Measurements from ENCODE around the gene RAC3.

RAC3 gene

DNA sequence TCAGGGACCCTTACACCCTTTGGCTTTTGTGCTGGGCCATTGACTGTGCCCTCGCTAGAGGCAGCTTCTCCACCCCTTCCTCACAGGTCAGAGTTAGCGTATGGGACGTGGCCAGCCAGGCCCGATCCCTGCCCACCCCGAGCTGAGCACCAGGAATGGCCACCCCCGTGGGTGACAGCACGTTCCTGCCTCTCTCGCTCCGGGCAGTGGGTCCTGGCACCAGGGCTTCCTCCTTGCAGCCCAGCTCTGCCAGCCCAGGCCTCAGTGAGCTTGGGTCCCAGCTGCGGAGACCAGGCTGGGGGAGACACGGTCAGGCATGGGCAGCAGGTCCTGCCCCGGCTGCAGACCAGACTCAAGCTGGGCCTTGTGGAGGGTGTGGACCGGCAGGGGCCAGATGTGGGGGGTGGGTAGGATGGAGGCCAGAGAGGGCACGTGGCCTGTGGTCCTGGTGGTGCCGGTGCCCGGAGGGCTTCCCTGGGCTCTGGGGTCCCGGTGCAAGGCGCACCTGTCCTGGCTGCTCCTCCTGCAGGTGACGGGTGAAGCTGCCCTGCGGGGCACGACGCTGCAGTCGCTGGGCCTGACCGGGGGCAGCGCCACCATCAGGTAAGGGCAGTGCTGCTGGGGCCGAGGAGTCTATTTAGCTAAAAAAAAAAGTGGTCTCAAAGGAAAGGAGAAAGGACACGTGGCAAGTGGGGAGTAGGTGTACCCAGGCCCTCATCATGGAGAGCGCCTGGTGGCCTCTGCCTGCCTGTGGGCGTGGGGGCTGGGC, 35.8 kb upstream of the RAC3 start:
- no peaks in the 10 kb centered on the region for H3K27me3 ChIP-seq (ENCODE audit: low read depth)
- H3K4me3 ChIP-seq: no peak overlapping the region
- H3K9me3 ChIP-seq: no peaks in the 10 kb centered on the region
- in situ Hi-C loops (cut with MboI; ENCODE audit: low sequenced_read_pairs): no loop called here
- no peaks in the 10 kb centered on the region for H3K36me3 ChIP-seq (replicated peaks)
- H3K4me1 ChIP-seq: no peaks in the 10 kb centered on the region
- no peak for DNase-seq (ENCODE audit: low spot score in 2 of 2)

GRCh38 chr17:81996232-81996756, 35.2 kb upstream of the RAC3 start:
- H3K9me3 ChIP-seq: no peaks in the 10 kb centered on the region
- in situ Hi-C loops (cut with MboI; ENCODE audit: low sequenced_read_pairs): no loop called here
- no peaks in the 10 kb centered on the region for H3K36me3 ChIP-seq (replicated peaks)
- no peak for DNase-seq (ENCODE audit: low spot score in 2 of 2)
- no peaks in the 10 kb centered on the region for H3K27me3 ChIP-seq (ENCODE audit: low read depth)
- no peaks in the 10 kb centered on the region for H3K4me1 ChIP-seq
- no peak overlapping the region for H3K4me3 ChIP-seq

- H3K36me3 ChIP-seq (replicated peaks): no peaks in the 10 kb centered on the region
- no peak overlapping the region for H3K4me3 ChIP-seq
- H3K4me1 ChIP-seq: no peaks in the 10 kb centered on the region
- H3K9me3 ChIP-seq: no peaks in the 10 kb centered on the region
- no peak for DNase-seq (ENCODE audit: low spot score in 2 of 2)
- H3K27me3 ChIP-seq (ENCODE audit: low read depth): no peaks in the 10 kb centered on the region
- in situ Hi-C loops (cut with MboI; ENCODE audit: low sequenced_read_pairs): no loop called here
Measured at GRCh38 chr17:81996757-81997441, 34.6 kb upstream of the RAC3 start.

DNA sequence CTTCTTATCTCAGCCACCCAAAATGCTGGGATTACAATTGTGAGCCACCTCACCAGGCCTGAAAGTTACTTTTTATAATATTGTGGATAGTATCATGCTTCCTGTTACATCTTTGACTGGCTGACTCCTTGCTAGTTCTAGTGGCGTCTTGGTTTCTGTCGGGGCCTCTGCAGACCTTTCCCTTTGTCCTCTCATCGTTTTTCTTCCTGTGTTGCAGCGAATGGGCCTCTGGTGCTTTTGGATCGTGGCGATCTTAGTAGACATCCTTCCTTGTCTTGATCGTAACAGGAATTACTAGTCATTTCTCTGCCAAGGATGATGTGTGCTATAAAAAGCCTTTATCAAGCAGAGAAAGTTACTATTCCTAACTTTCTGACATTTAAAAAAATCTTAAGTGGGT, 33.3 kb upstream of the RAC3 start:
- H3K4me3 ChIP-seq: no peak overlapping the region
- in situ Hi-C loops (cut with MboI; ENCODE audit: low sequenced_read_pairs): no loop called here
- no peaks in the 10 kb centered on the region for H3K27me3 ChIP-seq (ENCODE audit: low read depth)
- no peak for DNase-seq (ENCODE audit: low spot score in 2 of 2)
- no peaks in the 10 kb centered on the region for H3K4me1 ChIP-seq
- H3K9me3 ChIP-seq: no peaks in the 10 kb centered on the region
- no peaks in the 10 kb centered on the region for H3K36me3 ChIP-seq (replicated peaks)

DNA sequence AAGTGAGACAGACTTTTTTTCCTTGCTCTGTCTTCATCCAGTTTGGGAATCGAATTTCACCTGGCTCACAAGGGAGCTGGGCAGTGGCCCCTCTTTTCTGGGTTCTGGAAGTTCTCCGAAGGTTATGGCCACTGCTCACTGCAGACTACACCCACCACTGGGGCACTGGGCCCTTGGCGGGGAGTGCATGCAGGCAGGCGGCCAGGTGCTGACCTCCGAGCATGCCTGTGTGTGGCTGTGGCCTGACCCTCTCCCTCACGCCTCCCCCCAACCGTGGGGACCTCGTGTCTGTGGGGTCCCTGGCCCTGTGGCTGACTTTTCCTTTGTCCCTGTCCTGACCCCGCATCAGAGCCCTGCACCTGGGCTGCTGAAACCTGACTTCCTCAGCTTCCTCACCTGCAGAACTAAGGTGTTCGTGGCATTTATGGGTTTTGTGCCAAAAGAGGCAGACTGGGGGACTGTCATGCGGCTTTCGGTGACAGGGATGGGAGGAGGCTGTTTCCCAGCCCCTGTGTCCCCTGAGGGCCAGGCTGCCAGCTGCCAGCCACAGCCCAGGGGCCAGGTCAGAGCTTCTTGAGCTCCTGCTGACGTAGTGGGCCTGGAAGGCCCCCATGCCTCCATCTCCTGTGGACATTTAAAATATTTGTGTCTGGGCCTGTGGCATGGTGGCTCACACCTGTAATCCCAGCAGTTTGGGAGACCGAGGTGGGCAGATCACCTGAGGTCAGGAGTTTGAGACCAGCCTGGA, 32.6 kb upstream of the RAC3 start:
- in situ Hi-C loops (cut with MboI; ENCODE audit: low sequenced_read_pairs): no loop called here
- no peak overlapping the region for H3K4me3 ChIP-seq
- DNase-seq (ENCODE audit: low spot score in 2 of 2): no peak

GRCh38 chr17:81999587-81999975, 31.9 kb upstream of the RAC3 start:
- Histone ChIP-seq H3K9me3 (no peaks in the 10 kb centered on the region), H3K36me3 (replicated peaks) (no peaks in the 10 kb centered on the region), H3K27me3 (ENCODE audit: low read depth) (no peaks in the 10 kb centered on the region), H3K4me1 (no peaks in the 10 kb centered on the region), H3K4me3 (no peak overlapping the region)
- in situ Hi-C loops (cut with MboI; ENCODE audit: low sequenced_read_pairs): no loop called here
- DNase-seq (ENCODE audit: low spot score in 2 of 2): no peak

More for the DNA sequence above, 32.6 kb upstream of the RAC3 start:
- no peaks in the 10 kb centered on the region for H3K27me3 ChIP-seq (ENCODE audit: low read depth)
- no peaks in the 10 kb centered on the region for H3K4me1 ChIP-seq
- H3K9me3 ChIP-seq: no peaks in the 10 kb centered on the region
- H3K36me3 ChIP-seq (replicated peaks): no peaks in the 10 kb centered on the region

DNA sequence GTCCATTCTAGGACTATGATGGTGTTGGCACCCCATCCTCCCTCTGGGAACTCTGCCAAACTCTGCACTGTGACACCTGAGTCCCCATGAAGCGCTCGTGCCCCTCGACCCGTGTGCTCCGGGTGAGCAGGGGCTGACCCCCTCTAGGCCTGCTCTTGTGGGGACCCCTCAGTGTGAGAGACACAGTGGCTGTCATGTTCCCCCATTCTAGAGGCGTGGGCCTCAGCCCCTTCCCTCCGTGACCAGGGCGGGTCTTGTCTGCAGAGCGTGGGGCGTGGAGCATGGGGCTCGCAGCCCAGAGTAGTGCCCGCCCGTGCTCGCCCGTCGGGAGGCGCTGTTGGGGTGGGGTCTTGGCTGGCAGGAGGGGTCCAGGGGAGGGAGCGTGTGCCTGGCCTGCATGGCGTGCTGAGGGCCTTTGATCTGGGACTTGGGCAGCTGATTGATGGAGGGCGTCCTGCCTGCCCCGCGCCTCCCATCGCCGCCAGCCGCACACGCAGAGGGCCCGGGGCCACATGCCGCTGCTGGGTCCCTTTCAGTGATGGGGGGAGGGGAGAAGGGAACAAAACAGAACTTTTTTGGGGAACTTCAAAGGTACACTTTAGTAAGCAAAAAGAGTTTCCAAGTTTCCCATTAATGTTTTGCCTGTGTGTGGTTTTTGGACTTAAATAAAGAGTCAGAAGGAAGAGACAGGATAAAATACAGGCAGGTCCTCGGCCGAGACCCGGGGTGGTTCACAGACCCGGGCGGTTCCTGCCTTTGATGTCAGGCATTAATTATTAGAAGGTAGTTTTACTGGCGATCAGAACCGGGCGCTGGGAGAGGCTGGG, 31.3 kb upstream of the RAC3 start:
- Histone ChIP-seq H3K27me3 (ENCODE audit: low read depth) (no peaks in the 10 kb centered on the region), H3K36me3 (replicated peaks) (no peaks in the 10 kb centered on the region), H3K9me3 (no peaks in the 10 kb centered on the region), H3K4me1 (no peaks in the 10 kb centered on the region), H3K4me3 (no peak overlapping the region)
- in situ Hi-C loops (cut with MboI; ENCODE audit: low sequenced_read_pairs): no loop called here
- DNase-seq (ENCODE audit: low spot score in 2 of 2): no peak

GRCh38 chr17:82000803-82001570, 30.5 kb upstream of the RAC3 start:
- in situ Hi-C loops (cut with MboI; ENCODE audit: low sequenced_read_pairs): no loop called here
- no peaks in the 10 kb centered on the region for H3K4me1 ChIP-seq
- H3K36me3 ChIP-seq (replicated peaks): no peaks in the 10 kb centered on the region
- H3K27me3 ChIP-seq (ENCODE audit: low read depth): no peaks in the 10 kb centered on the region
- no peak for DNase-seq (ENCODE audit: low spot score in 2 of 2)
- no peak overlapping the region for H3K4me3 ChIP-seq
- no peaks in the 10 kb centered on the region for H3K9me3 ChIP-seq

- Histone ChIP-seq H3K4me3 (no peak overlapping the region), H3K36me3 (replicated peaks) (no peaks in the 10 kb centered on the region), H3K9me3 (no peaks in the 10 kb centered on the region), H3K27me3 (ENCODE audit: low read depth) (no peaks in the 10 kb centered on the region), H3K4me1 (no peaks in the 10 kb centered on the region)
- in situ Hi-C loops (cut with MboI; ENCODE audit: low sequenced_read_pairs): no loop called here
- DNase-seq (ENCODE audit: low spot score in 2 of 2): no peak
Measured at GRCh38 chr17:82001571-82002056, 29.9 kb upstream of the RAC3 start.

DNA sequence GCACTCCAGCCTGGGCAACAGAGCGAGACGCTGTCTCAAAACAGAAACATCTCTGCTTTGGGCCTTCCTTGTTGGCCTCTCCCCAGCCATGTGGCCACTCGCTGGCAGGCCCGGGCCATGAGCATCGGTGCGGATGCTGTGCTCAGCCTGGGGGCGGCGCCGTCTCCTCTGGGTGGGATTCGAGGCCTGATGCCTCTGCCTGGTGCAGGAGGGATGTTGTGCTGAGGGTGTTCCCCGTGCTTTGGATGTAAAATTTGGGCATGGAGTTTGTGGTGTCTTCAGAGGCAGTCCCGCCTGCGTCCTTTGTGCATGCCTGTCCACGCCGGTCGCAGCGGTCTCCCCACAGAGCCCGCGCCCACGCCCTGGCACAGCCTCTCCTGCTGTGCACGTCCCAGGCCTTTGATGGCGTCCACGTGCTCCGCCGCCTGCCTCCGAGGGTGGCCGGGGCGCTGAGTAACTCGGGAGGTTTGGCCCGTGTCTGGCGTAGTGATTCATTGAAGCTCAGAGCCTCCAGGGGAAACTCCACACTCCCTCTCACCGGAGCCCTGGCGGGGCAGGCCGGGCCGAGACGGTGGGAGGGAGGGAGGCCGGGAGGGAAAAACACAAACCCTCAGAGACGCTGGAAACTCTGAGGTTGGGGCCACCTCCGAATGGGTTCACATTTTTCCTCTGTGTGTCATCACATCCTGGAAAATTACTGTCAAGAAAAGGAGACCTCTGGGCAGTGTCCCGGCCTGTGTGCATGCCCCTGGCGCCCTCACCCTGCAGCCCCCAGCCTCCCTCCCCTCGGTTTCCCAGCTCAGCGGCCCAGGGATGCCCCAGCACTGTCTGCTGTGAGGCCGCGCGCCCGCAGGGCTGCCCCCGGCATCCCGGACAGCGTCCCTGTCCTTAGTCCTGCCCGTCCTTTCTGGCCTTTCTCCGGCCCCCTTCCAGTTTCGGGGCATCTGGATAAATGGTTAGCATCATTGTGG, 27.8 kb upstream of the RAC3 start:
- no peak for DNase-seq (ENCODE audit: low spot score in 2 of 2)
- in situ Hi-C loops (cut with MboI; ENCODE audit: low sequenced_read_pairs): no loop called here
- H3K4me3 ChIP-seq: no peak overlapping the region
- no peaks in the 10 kb centered on the region for H3K9me3 ChIP-seq
- H3K36me3 ChIP-seq (replicated peaks): no peaks in the 10 kb centered on the region
- no peaks in the 10 kb centered on the region for H3K27me3 ChIP-seq (ENCODE audit: low read depth)
- H3K4me1 ChIP-seq: no peaks in the 10 kb centered on the region

DNA sequence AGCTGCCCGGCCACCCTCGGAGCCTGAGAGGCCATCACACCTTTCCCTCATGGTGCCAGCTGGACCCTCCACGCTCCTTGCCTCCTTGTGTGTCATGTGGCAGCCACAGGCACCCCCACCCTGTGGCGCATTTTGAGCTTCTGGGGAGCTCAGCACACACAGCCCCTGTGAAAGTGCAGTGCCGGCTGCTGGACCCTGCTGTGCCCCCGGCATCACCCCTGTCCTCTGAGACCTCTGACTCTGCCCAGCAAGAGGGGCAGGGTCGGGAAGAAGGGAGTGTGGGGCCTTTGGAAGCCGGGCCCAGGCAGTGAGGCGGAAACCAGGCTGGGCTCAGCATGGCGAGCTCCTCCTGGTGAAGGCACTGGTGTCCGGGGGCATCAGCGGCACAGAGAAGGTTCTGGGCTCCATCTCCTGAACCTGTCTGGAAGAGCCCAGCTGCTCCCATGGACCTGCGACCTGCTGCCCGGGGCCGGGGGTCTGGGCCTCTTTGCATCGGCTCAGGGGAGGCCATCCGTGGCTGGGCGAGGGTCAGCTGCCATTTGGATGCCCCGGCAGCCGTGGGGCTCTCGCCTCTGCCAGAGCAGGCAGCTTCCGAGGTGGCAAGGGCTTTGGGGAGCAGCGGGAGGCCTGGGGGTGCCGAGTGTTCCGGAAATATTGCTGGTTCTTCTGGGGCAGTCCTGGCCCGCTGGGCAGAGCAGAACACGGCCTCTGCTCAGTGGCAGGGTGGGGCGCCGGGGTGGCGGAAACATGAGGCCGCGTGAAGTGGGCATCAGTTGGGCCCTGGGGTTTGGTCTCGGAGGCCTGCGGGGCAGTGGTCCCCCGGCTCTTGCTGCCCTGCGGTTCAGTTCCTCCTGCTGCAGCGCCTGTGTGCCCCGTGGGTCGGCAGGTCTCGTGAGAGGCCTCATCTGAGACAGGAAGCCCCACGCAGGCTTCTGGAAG, 26.7 kb upstream of the RAC3 start:
- no peaks in the 10 kb centered on the region for H3K36me3 ChIP-seq (replicated peaks)
- H3K27me3 ChIP-seq (ENCODE audit: low read depth): no peaks in the 10 kb centered on the region
- no peak overlapping the region for H3K4me3 ChIP-seq
- in situ Hi-C loops (cut with MboI; ENCODE audit: low sequenced_read_pairs): no loop called here
- H3K9me3 ChIP-seq: no peaks in the 10 kb centered on the region
- H3K4me1 ChIP-seq: no peaks in the 10 kb centered on the region
- DNase-seq (ENCODE audit: low spot score in 2 of 2): no peak

Data from HAP-1 (cell line).